ENCODE measurements around the gene GFPT1.
"Not testable (repeated sequence)": the region's sequence is repeated elsewhere in the genome, so short reads cannot be mapped to it uniquely, and the experiment has no call there.

Gene GFPT1

DNA sequence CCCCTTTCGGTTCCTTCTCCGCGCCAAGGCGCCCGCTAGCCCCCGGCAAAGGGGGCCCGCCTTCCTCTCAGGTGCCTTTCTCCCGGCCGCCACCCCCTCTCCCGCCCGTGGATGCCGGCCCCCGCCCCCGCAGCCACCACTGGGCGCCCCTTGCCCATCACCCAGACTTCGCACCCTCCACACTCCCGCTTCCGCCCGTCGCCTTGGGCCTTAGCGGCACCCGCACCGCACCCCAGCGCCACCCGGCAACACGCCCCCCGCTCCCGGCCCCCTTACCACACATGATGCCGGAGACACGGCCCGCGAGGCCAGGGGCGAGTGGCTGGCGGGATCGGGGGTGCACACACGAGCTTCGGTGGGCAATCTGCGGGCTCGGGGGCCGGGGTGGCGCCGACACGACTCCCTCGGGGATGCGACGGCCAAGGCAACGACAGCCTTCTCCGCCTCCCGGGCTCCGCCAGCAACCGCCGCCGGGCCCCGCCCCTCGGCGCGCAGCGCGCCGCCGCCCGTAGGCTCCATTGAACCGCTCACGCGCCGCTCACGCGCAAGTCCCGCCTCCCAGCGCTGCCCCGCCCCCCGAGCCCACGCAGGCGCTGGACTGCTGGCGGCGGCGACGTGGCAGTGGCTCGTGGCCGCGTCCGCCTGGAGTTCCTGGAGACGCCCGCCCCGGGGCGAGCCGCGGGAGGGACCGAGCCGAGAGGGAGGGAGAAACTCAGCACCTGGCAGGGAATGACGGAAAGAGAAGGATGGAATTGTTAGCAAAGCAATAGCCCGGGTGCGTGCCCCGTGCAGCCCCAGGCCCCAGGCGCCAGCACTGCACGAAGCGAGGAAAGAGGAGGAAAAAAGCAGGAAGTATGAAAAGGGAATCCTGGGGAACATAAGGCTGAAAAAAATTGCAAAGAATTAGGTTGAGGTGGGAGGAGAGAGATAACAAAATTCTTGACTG is at the start of gene GFPT1:
TSS of gene GFPT1 (minus strand) at position 439 of the 946 bp plus-strand sequence. CDS start at position 283, 156 bp downstream.
- DNase-seq (ENCODE audit: low spot score): peak; percentile 93

DNA sequence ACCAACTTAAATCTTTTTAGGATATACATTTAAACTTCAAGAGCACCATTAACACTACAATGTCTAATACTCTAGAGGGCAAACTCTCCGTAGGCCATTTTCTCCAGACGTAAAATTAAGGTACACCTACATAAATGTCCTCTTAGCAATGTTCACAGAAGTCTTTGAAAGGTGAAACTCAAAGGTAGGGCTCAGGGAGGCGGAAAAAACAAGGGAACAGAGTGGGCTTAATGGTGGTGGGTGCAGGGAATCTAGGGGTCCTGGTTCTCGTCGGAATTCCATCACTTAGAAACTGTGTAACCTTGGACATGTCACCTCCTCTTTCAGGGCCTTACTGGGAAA is 49.5 kb upstream of the GFPT1 start:
- no peak for DNase-seq (ENCODE audit: low spot score)

DNA sequence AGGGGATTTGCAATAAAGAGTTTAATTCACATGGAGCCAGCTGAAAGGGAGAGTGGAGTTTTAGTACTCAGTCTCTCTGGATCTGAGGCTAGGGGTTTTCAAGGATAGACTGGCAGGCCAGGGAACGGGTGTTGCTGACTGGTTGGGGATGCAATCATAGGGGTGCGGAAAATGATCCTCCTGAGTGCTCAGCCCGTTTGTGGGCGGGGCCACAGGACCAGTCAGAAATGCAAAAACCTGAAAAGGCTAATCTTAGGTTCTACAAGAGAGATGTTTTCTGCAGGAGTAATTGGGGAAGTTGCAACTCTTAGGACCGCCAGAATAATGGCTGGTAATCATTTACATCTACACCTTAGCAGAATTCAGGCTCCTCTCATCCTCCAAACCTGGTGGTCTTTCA is 47.7 kb upstream of the GFPT1 start:
- DNase-seq (ENCODE audit: low spot score): no peak

DNA sequence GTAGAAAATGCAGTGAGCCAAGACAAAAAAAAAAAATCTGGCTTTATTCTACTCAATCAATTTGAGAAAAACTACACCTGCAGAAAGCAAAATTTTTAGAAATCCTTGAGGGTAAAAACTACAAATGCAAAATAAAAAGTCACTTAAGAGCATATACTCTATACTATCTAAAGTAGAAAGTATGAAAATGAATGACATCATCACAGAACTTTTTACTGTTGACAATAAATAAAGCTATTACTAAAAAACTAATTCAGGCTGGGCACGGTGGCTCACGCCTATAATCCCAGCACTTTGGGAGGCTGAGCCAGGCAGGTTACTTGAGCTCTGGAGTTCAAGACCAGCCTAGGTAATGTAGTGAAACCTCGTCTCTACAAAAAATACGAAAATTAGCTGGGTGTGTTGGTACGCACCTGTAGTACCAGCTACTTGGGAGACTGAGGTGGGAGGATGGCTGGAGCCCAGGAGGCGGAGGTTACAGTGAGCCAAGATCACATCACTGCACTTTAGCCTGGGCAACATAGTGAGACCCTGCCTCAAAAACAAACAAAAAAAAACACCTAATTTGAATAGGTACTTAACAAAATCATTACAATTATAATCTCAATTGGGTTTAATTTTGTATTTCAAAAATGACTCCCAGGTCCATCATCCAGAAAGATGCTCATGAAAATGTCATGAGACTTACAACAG is 42.6 kb upstream of the GFPT1 start:
- no peak for DNase-seq (ENCODE audit: low spot score)

DNA sequence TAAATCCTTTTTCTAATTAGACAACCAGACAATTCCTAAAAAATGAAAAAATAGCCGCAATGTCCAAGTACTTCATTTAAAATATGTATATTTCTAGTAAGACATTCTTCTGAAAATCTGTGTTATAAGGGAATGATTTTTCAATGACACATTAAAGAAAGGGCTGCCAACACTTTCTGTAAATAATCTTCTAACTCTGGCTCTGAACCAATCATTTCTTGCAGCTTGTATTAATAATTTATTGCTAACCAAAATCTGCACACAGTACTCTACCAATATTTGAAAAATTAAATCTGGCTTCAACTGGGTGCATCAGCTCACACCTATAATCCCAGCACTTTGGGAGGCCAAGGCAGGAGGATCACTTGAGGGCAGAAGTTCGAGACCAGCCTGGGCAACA is 42.0 kb upstream of the GFPT1 start:
- no peak for DNase-seq (ENCODE audit: low spot score)

DNA sequence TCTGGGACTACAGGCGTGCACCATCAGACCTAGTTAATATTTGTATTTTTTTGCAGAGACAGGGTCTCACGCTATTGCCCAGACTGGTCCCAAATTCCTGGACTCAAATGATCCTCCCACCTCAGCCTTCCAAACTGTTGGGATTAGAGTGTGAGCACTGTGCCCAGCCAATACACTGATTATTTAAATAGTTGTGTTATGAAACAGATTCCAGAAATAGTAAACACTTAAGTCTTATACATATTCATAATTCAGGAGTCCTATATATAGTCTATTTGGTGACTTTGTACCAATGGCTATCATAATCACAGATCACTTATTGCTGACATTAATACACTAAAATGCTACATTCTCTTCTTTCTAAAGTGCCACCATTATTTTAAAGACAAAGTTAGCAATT is 37.4 kb upstream of the GFPT1 start:
- no peak for DNase-seq (ENCODE audit: low spot score)

DNA sequence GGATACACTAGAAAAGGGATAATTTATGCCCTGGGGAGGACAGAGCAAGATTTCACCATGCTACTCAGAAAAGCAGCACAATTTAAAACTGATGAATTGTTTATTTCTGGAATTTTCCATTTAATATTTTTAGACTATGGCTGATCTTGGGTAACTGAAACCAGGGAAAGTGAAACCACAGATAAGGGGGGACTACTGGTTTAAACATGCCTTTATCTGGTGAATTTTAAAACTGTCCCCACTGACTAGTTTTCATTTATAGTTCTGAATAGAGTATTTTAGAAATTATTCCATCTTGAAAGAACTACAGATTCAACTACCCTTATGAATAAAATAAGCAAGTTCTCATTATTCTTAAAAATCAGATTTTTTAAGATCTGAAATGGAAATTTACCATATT is 35.2 kb upstream of the GFPT1 start:
- no peak for DNase-seq (ENCODE audit: low spot score)

DNA sequence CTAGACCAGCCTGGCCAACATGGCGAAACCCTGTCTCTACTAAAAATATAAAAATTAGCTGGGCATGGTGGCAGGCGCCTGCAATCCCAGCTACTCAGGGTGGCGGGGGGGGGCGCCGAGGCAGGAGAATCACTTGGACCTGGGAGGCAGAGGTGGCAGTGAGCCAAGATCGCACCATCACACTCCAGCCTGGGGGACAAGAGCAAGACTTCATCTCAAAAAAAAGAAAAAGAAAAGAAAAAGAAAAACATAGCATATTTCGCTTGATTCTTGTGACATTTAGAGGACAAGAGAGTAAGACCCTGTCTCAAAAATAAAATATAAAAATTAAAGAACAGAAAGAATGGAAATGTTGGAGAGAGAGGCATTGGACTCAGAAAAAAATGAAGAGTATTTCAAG is 32.1 kb upstream of the GFPT1 start:
- DNase-seq (ENCODE audit: low spot score): not testable (repeated sequence)

DNA sequence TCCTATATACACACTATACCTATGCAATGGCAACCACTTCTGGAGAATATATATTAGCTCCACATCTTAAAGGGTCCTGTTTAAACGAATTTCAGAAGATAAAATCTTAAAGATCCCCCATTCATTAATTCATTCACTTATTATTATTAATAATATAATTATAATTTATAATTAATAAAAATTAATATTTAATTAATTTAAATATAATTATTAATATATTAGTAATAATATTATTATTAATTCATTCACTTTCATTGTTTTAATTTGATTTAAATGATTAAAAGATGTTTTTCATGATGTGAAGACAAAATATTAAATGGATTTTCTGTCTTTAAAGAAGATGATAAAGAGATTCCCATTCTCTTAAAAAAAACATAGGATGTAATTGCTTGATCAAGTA is 29.1 kb upstream of the GFPT1 start:
- DNase-seq (ENCODE audit: low spot score): no peak

DNA sequence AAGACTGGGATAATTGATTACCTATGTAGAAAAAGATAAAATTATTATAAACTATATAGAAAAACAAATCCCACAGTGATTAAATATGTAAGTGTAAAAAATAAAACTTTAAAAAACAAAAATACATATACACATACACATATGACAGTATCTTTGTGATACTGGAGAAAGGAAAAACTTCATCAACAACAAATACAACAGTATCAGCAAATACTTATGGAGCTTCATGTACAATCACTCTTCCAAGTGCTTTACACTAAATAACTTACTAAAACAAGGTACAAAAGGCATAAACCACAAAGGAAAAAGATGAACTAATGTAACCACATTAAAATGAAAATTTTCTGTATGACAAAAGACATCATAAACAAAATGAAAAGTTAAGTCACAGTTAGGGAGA is 24.1 kb upstream of the GFPT1 start:
- no peak for DNase-seq (ENCODE audit: low spot score)

DNA sequence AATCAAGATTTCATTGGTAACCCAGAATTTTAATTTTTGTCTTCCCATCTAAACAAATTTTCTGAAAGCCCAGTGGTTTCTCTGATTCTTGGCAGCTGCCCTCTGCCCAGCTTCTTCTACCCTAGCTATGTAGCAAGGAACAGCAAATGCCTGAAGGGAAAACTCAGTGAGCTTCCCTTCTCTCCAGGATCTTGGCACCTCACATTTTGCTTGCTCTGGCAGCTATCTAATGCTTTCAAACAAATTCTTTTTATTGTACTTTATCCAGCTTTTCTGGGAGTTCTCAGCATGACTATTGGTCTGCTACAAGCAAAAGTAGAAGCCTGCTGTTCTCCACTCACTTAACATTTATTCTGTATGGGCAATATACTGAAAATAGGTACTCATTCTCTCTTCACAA is 18.3 kb upstream of the GFPT1 start:
- DNase-seq (ENCODE audit: low spot score): no peak

DNA sequence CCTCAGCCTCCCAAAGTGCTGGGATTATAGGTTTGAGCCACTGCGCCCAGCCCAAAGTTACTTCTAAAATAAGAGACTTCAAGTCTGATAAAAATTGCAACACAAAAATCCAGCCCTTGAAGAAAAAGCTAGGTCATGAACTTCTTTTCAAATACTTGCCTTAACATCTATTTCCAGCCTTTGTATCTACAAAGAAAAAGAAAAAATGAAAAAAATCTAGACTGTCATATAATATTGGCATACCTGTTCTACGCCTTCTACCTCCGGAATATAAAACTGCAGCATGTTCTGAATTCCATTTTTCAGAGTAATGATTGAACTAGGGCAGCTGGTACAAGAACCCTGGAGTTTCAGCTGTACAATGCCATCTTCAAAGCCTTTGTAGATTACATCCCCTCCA is 13.1 kb upstream of the GFPT1 start:
- no peak for DNase-seq (ENCODE audit: low spot score)

DNA sequence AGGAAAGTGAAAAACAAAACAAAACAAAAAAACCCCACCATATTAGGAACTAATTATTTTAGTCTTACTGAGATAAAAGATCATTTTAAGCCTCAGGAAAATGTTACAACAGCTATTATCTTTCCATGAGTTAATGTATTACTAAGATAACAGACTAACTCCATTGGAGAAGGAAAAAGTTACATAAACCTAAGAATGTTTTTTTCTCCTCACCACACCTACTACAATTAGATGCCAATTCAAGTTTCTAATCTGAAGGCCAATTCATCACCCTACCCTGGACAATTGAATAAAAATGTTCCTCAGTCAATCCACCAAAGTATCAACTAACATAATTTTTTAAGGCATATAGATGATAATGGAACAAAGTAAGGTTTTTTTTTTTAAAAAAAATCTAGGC is 10.2 kb upstream of the GFPT1 start:
- DNase-seq (ENCODE audit: low spot score): no peak

DNA sequence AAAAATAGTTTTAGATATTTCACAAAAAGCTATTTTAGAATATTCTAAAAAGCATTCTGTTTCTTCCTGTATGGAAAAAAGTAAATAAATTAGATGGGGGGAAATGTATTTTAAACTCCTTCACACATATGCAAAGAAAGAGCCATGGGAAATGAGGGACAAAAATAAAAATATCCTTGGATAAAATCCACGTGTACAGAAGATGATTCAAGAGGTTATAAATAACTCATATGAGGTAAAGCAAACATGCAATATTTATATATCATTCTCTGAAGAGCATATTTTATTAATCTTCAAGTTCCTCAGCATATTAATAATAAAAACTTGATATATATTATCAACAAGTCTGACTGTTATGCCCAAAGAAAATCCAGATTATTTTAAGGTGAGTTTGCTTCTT is 8.8 kb upstream of the GFPT1 start:
- DNase-seq (ENCODE audit: low spot score): no peak

DNA sequence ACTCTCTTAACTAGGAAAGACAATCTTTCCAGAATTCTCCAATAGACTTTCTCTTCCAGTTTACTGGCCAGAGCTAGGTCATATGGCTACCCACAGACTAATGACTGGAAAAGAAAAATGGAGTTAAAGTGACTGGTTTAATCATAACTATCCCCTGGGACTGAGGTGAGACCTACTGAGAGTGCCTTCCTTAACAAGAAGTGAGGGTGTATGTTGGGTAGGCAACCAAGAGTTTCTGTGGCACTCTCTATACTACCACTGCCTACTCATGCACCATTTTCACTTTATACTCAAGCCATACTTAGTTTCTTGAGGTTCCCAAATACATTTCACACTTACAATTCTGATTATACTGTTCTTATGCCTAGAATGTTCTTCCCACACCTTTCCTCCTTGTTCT is 6.9 kb upstream of the GFPT1 start:
- DNase-seq (ENCODE audit: low spot score): no peak

DNA sequence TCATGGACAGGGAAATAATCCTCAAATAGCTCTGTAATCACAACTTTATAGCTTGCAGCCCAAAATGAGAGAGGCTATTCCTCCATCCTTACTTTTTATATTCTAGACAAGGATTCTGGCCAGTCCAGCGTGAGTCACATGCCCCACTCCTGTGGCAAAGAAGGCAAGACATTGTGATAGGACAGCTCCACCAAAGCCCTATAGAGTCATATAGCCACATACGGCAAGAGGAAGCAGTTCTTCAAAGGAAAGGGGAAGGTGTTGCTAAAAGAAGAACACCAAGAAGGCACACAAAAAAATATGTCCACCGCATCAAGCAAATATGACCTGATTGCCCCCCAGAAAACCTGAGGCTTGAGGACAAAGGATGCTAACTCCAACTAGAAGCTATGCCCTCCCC is 3.4 kb upstream of the GFPT1 start:
- DNase-seq (ENCODE audit: low spot score): no peak

DNA sequence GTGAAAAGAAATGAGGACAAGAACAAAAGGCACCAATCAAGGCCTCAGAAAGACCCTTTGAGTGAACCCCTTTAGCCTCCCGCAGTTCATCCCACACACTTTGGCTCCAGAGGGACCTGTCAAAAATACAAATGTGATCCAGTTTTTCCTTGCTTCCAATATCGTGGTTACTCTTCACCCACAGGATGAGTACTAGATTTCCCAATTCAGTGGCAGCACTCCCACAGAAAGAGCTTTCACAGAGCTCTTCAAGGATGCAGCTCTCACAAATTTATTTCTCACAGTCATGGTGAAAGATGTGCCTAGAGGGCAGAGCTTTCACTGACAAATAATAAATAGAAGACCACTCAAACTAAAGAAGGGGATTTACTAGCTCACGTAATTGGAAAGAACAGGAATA is 3.0 kb upstream of the GFPT1 start:
- no peak for DNase-seq (ENCODE audit: low spot score)

DNA sequence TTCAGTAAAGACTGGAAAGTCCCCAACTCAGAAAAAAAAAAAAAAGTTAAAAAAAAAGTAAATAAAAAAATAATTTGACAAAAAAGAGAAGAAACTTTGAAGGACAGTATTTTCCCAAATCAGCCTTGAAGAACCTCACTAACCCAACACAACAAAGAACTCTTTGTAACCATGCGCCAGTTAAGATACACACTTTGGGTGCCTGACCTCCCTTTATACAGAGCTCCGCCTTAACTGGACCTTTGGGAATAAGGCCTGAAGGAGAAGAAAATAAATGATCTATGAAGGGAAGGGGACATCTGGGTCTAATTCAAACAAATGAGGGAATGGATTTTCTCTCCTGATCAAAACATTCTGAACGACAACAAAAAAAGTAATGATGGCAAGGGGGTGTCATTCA is 2.2 kb upstream of the GFPT1 start:
- no peak for DNase-seq (ENCODE audit: low spot score)

DNA sequence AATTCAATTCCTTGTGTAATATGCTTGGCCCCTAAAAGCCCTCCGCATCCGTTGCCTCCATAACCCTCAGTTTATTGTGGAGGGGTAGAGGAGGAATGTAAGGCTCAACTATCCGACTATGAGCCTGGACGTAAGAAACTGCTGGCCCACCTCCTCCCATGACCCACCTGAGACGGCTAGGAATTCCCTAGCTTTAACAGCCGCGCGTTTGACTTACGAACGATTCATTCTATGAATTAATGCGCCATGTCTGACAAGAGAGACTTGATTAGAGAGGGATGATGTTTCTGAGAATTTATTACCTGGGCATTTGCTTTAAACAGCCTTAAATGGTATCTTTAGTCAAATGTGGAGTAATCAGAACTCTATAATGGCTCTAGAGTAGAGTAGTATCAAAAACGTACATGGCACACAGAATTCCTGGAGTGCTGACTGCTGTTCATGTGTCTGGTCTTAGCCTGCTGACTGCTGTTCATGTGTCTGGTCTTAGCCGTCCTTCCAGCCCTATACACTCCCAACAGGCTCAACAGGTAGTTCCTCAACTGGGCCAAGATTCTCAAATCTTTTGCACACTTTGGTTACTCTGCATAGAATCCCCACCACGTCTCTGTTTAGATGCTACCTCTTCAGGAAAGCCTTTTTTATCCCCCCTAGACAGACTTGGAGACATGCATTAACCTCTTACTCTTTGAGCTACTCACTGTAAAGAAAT is 899 bp upstream of the GFPT1 start:
- DNase-seq (ENCODE audit: low spot score): no peak

DNA sequence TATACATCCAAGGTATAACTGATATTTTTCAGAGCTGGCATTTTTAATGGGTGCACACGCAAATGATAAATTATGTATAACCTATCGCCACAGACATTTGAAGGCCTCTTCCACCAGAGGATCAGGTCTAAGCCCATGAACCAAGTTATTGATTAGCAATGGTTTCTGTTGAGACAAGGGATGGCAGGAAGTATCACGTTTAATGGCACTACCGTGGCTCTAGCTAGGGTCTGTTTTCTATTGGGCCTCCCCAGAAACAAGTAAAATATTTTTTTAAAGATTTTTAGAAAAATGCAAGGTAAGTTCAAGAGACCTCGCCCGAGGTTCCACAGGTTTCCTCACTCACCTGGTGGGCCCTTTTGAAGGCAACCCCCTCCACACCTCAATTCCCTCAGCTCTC is 667 bp downstream of the GFPT1 start:
- no peak for DNase-seq (ENCODE audit: low spot score)

DNA sequence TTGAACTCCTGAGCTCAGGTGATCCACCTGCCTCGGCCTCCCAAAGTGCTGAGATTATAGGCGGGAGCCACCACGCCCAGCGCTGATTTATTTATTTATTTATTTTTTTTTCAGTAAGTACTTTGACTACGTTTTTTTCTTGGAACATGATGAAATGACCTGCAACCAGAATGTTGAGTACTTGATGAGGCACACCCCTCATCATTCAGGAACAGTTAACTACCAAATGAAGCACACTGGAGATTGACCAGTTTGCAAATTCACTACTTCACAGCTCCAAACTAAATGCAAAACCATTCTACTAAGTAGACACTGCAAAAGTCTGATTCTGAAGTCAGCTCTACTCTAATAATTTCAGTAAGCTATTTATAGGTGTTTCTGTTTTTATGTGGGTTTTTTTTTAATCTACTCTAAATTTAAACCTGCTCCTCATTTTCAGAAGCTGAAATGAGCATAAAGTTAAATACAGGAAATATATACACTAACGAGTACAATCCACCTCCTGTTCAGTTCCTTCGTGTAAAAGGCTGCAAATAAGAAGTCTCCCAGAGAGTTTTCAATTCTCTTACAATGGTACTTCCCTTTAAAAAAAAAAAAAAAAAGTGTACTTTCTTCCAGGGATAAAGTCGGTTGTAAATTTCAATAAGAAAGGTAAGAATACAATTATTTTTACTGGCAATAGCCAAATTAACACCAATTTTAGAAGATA is 1.4 kb downstream of the GFPT1 start:
- no peak for DNase-seq (ENCODE audit: low spot score)

DNA sequence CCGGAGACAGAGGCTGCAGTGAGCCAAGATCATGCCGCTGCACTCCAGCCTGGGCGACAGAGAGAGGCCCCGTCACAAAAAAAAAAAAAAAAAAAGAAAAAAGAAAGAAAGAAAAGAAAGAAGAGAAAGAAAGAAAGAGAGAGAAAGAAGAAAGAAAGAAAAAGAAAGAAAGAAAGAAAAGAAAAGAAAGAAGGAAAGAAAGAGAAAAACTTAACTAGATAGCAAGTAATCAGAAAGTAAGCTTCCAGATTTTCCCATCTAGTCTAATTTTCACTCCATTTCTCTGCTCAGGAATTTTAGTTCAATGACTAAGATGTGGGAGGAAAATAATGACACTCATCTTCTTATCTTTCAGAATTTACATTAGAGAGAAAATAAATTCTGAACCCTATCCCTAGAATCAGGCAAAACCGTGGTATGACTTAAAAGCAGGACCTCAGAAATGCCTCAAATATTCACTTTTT is 2.4 kb downstream of the GFPT1 start:
- DNase-seq (ENCODE audit: low spot score): no peak
